Spleen (tissue), 11 donors: ENCODE measurements around the gene ZNF701. TPM values are rescaled to one million over a fixed set of nuclear protein-coding genes. Genes with fewer than 3 reads are reported as not detected.
A peak's percentile ranks its signal among the peaks of the same experiment; 100 is the strongest.
"Not testable (repeated sequence)": the region's sequence is repeated elsewhere in the genome, so short reads cannot be mapped to it uniquely, and the experiment has no call there.

Source experiments
- DNase-seq: peaks from one replicate; pipeline ENCODE4 v3.0.0-alpha.2; 2020
- H3K27ac ChIP-seq, 8 donors: fragments of 200-600 bp; sonication (generic) in 7 of 8; 1 replicate in 4 of 8; 2 replicates in 4 of 8; pipeline versions ENCODE4 v1.5.0 to v1.8.0; 2016 to 2021; ENCODE audit warnings: inconsistent platforms in 4 of 8, mild to moderate bottlenecking in 4 of 8, moderate library complexity in 1 of 8
- H3K27me3 ChIP-seq, 7 donors: fragments of 200-600 bp; sonication (generic) in 6 of 7; replicated peaks in 1 of 7; 1 replicate in 4 of 7; 2 replicates in 3 of 7; pipeline versions ENCODE4 v1.5.0 to v1.8.0; 2016 to 2021; ENCODE audit warnings: inconsistent platforms in 3 of 7, mild to moderate bottlenecking in 1 of 7
- H3K36me3 ChIP-seq, 6 donors: fragments of 200-600 bp; sonication (generic) in 5 of 6; 1 replicate in 4 of 6; 2 replicates in 2 of 6; pipeline versions ENCODE4 v1.5.0 to v1.8.0; 2016 to 2021; ENCODE audit warnings: inconsistent platforms in 2 of 6
- H3K4me1 ChIP-seq, 6 donors: fragments of 200-600 bp; sonication (generic) in 5 of 6; 1 replicate in 3 of 6; 2 replicates in 3 of 6; pipeline versions ENCODE4 v1.5.0 to v1.8.0; 2016 to 2021; ENCODE audit warnings: inconsistent platforms in 3 of 6
- H3K4me3 ChIP-seq, 8 donors: fragments of 200-600 bp; sonication (generic) in 7 of 8; 1 replicate in 4 of 8; 2 replicates in 4 of 8; pipeline versions ENCODE4 v1.5.0 to v1.8.0; 2016 to 2021; ENCODE audit warnings: inconsistent platforms in 4 of 8, mild to moderate bottlenecking in 4 of 8, moderate library complexity in 2 of 8
- H3K9me3 ChIP-seq, 8 donors: fragments of 200-600 bp; sonication (generic) in 7 of 8; 1 replicate in 4 of 8; 2 replicates in 4 of 8; pipeline versions ENCODE4 v1.5.0 to v1.8.0; 2016 to 2021; ENCODE audit warnings: inconsistent platforms in 4 of 8
- CTCF ChIP-seq, 11 experiments: fragments of 200-600 bp in 7 of 11; fragments of 450-650 bp in 4 of 11; sonication (generic) in 4 of 11; IDR thresholded peaks in 8 of 11; conservative IDR thresholded peaks in 3 of 11; 1 replicate in 7 of 11; 2 replicates in 4 of 11; pipeline versions ENCODE4 v1.4.0 to v1.8.0; 2016 to 2021; ENCODE audit warnings: antibody characterized with exemption in 11 of 11, inconsistent platforms in 4 of 11, mild to moderate bottlenecking in 1 of 11
- POLR2A ChIP-seq, 3 donors: fragments of 450-650 bp; IDR thresholded peaks; one replicate each; pipeline ENCODE4 v1.5.1; 2017; ENCODE audit warnings: antibody characterized with exemption in 3 of 3, mild to moderate bottlenecking in 1 of 3
- POLR2AphosphoS5 ChIP-seq, 3 donors: sonication (generic); formaldehyde crosslinking; IDR thresholded peaks; one replicate each; pipeline ENCODE4 v1.5.1; 2017; ENCODE audit warnings: antibody characterized with exemption in 3 of 3
- WGBS, 5 donors: extraction: QIAGEN DNeasy Blood & Tissue Kit in 3 of 5; methylation state at CpG; one replicate each; pipeline versions ENCODE4 v1.1.5 to v1.1.7; 2013 to 2018; 5-methylcytosine and 5-hydroxymethylcytosine counted together
- intact Hi-C: fragments of 100-400 bp; cut with DNase I; formaldehyde crosslinking; loops from one replicate; pipeline ENCODE4 v1.15.0; 2023; ENCODE audit warnings: low total_unique reads
- polyA plus RNA-seq, 3 donors: library from polyadenylated mRNA; stranded (reverse); fragments of 200-250 nt; gene quantifications; one replicate each; pipeline ENCODE4 v1.2.1, GENCODE V29; 2013
- total RNA-seq, 7 donors: library from RNA; depleted of rRNA in 3 of 7; stranded (reverse); fragments of >200 nt in 3 of 7; fragmentation: NEBNext Ultra II Directional in 4 of 7; extraction: Animal tissue kit (Norgen Biotek cat#: 25700) in 4 of 7; gene quantifications; one replicate each; pipeline versions ENCODE4 v1.1.0 to v1.2.1, GENCODE V29; 2016 to 2021
- donor health status: healthy with polysubstance abuse.
- donor health status: DM: no; HTN: no; CAD: no; lungs with moderate emphysema.
- donor health status: DM: no; HTN: no; CAD: no.
- donor health status: Bipolar disorder and iron deficiency.
- donor health status: healthy.
- donor health status: DM: no; HTN: no; CAD: no.
- donor health status: DM: yes; HTN: yes; CAD: no.

The ZNF701 gene
- total and polyA plus RNA-seq, 10 donors: 5.0 to 28.2 (median 20.0) TPM

- Histone ChIP-seq H3K4me1 (no peaks in the 10 kb centered on the region), H3K27me3 (no peaks in the 10 kb centered on the region), H3K36me3 (peaks cover 11 to 92% (median 51%) of the 10 kb centered on the region in 6 donors), H3K27ac (no peak overlapping the region), H3K9me3 (peaks cover 0 to 97% (median 79%) of the 10 kb centered on the region in 8 donors), H3K4me3 (no peak overlapping the region)
- TF ChIP-seq POLR2AphosphoS5 (IDR thresholded peaks at IDR 0.05): peak in 1 of 3 donors; percentile 38
- TF ChIP-seq POLR2A (IDR thresholded peaks at IDR 0.05): no peak
- TF ChIP-seq CTCF (IDR thresholded peaks at IDR 0.05 in 8 of 11, conservative IDR thresholded peaks at IDR 0.05 in 3 of 11): no peak
- intact Hi-C loops: no loop called here
- DNase-seq: no peak
- WGBS, 5 donors: 71 to 89% (median 81%) methylated on average over 37 to 39 of the region's 39 CpGs
Measured at GRCh38 chr19:52584736-52585440, 14.8 kb downstream of the ZNF701 start.

- no peaks in the 10 kb centered on the region for H3K4me1 ChIP-seq
- no peak overlapping the region for H3K27ac ChIP-seq
- peaks cover 0 to 93% (median 72%) of the 10 kb centered on the region in 8 donors for H3K9me3 ChIP-seq
- no peak for TF ChIP-seq CTCF (IDR thresholded peaks at IDR 0.05 in 8 of 11, conservative IDR thresholded peaks at IDR 0.05 in 3 of 11)
- no peak for TF ChIP-seq POLR2A (IDR thresholded peaks at IDR 0.05)
- no peak for TF ChIP-seq POLR2AphosphoS5 (IDR thresholded peaks at IDR 0.05)
- H3K4me3 ChIP-seq: no peak overlapping the region
- no peaks in the 10 kb centered on the region for H3K27me3 ChIP-seq
- WGBS, 5 donors: 91 to 98% (median 95%) methylated on average over 6 of the region's 6 CpGs
- DNase-seq: no peak
- peaks cover 8 to 92% (median 44%) of the 10 kb centered on the region in 6 donors for H3K36me3 ChIP-seq
- intact Hi-C loops: no loop called here
Measured at GRCh38 chr19:52585604-52586003, 15.5 kb downstream of the ZNF701 start.

GRCh38 chr19:52590728-52591127 lies 20.6 kb downstream of the ZNF701 start:
- Histone ChIP-seq H3K27ac (no peak overlapping the region), H3K9me3 (peaks cover 0 to 75% (median 28%) of the 10 kb centered on the region in 8 donors), H3K27me3 (no peaks in the 10 kb centered on the region), H3K4me3 (no peak overlapping the region), H3K4me1 (no peaks in the 10 kb centered on the region), H3K36me3 (peaks cover 0 to 76% (median 12%) of the 10 kb centered on the region in 6 donors)
- DNase-seq: no peak
- TF ChIP-seq POLR2AphosphoS5 (IDR thresholded peaks at IDR 0.05) (no peak), POLR2A (IDR thresholded peaks at IDR 0.05) (no peak), CTCF (IDR thresholded peaks at IDR 0.05 in 8 of 11, conservative IDR thresholded peaks at IDR 0.05 in 3 of 11) (no peak)
- intact Hi-C loops: no loop called here
- WGBS, 5 donors: 87 to 95% (median 90%) methylated on average over 5 of the region's 5 CpGs

- TF ChIP-seq POLR2A (IDR thresholded peaks at IDR 0.05) (no peak), POLR2AphosphoS5 (IDR thresholded peaks at IDR 0.05) (no peak), CTCF (IDR thresholded peaks at IDR 0.05 in 8 of 11, conservative IDR thresholded peaks at IDR 0.05 in 3 of 11) (no peak)
- Histone ChIP-seq H3K27ac (no peak overlapping the region), H3K4me1 (no peaks in the 10 kb centered on the region), H3K4me3 (no peak overlapping the region), H3K9me3 (peaks cover 0 to 75% (median 27%) of the 10 kb centered on the region in 8 donors), H3K36me3 (peaks cover 0 to 78% (median 10%) of the 10 kb centered on the region in 6 donors), H3K27me3 (no peaks in the 10 kb centered on the region)
- intact Hi-C loops: no loop called here
- no peak for DNase-seq
- 64 to 100% (median 91%) methylated on average over 3 of the region's 3 CpGs for WGBS, 5 donors
Measured at GRCh38 chr19:52592301-52592700, 22.2 kb downstream of the ZNF701 start.

- H3K9me3 ChIP-seq: peaks cover 0 to 74% (median 26%) of the 10 kb centered on the region in 8 donors
- peaks cover 0 to 71% (median 9%) of the 10 kb centered on the region in 6 donors for H3K36me3 ChIP-seq
- H3K27ac ChIP-seq, DNase-seq, H3K4me1 ChIP-seq, H3K4me3 ChIP-seq, H3K27me3 ChIP-seq, intact Hi-C loops: not testable (repeated sequence)
- WGBS, 5 donors: 93 to 97% (median 96%) methylated on average over 21 to 24 of the region's 25 CpGs; no CpG with 5 or more reads in 2 of the 5 donors
Measured at GRCh38 chr19:52593441-52593840, 23.4 kb downstream of the ZNF701 start.
